Spinal cord (tissue), 10 donors: ENCODE measurements around the gene EFL1. TPM values are rescaled to one million over a fixed set of nuclear protein-coding genes. Genes with fewer than 3 reads are reported as not detected.

Experiments used
- DNase-seq, 6 donors: peaks; one replicate each; pipeline versions ENCODE4 v3.0.0 to v3.0.0-alpha.2; 2013 to 2015; ENCODE audit warnings: low spot score in 6 of 6, low read depth in 4 of 6
- H3K27ac ChIP-seq: one replicate; pipeline ENCODE4 v1.5.1; 2013; ENCODE audit warnings: low read depth, low read length, control low read depth
- H3K27me3 ChIP-seq: one replicate; pipeline ENCODE4 v1.6.1; 2013; ENCODE audit warnings: low read length; ENCODE audit not compliant: control insufficient read depth, insufficient read depth
- H3K36me3 ChIP-seq: one replicate; pipeline ENCODE4 v1.6.1; 2013; ENCODE audit warnings: low read length; ENCODE audit not compliant: control insufficient read depth, insufficient read depth
- H3K4me1 ChIP-seq: one replicate; pipeline ENCODE4 v1.6.1; 2013; ENCODE audit warnings: low read length; ENCODE audit not compliant: control insufficient read depth, insufficient read depth
- H3K4me3 ChIP-seq: one replicate; pipeline ENCODE4 v1.5.1; 2013; ENCODE audit warnings: low read depth, low read length, control low read depth
- H3K9me3 ChIP-seq: one replicate; pipeline ENCODE4 v1.6.1; 2013; ENCODE audit warnings: low read length; ENCODE audit not compliant: control insufficient read depth, insufficient read depth
- WGBS: methylation state at CpG from one replicate; pipeline ENCODE4 v1.1.5; 2013; ENCODE audit warnings: missing lambda C conversion rate; ENCODE audit not compliant: insufficient coverage; 5-methylcytosine and 5-hydroxymethylcytosine counted together
- polyA plus RNA-seq, 2 donors: library from polyadenylated mRNA; unstranded; fragments of 120-200 nt; gene quantifications; one replicate each; pipeline ENCODE4 v1.2.1, GENCODE V29; 2013; ENCODE audit not compliant: insufficient read length in 2 of 2
- total RNA-seq, 2 donors: library from RNA; depleted of rRNA in 1 of 2; stranded (reverse); fragments of 120-200 nt in 1 of 2; fragments of >200 nt in 1 of 2; gene quantifications; one replicate each; pipeline versions ENCODE4 v1.2.3 to v1.2.4, GENCODE V29; 2013 to 2014
- donor health status: healthy.

The EFL1 gene
- total and polyA plus RNA-seq, 4 donors: 15.0 to 21.4 (median 18.8) TPM

DNA sequence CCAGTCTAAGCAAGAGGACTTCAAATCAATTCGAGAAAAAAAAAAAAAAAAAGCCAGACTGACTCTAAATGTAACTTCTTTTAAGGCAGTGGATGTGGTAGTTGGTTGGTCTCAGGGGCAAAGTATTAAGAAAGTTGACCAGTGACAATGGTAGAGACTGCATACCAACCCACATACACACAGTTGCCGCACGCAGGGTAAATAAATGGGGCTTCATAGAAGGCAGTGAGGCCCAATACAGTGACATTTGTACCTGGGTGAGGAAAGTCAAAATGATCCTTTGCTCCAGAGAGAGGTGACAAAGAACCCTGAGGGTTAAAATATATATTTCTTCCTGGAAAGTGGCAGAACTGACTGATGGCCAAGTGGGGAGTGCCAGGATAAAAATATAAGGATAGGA is 116.0 kb downstream of the EFL1 start:
- DNase-seq: no peak
- no peaks in the 10 kb centered on the region for H3K27me3 ChIP-seq
- no CpG with 5 or more reads among the region's 3 CpGs for WGBS
- H3K27ac ChIP-seq: no peak overlapping the region
- no peak overlapping the region for H3K4me3 ChIP-seq
- no peaks in the 10 kb centered on the region for H3K4me1 ChIP-seq
- H3K9me3 ChIP-seq: no peaks in the 10 kb centered on the region
- H3K36me3 ChIP-seq: peaks cover 10% of the 10 kb centered on the region

DNA sequence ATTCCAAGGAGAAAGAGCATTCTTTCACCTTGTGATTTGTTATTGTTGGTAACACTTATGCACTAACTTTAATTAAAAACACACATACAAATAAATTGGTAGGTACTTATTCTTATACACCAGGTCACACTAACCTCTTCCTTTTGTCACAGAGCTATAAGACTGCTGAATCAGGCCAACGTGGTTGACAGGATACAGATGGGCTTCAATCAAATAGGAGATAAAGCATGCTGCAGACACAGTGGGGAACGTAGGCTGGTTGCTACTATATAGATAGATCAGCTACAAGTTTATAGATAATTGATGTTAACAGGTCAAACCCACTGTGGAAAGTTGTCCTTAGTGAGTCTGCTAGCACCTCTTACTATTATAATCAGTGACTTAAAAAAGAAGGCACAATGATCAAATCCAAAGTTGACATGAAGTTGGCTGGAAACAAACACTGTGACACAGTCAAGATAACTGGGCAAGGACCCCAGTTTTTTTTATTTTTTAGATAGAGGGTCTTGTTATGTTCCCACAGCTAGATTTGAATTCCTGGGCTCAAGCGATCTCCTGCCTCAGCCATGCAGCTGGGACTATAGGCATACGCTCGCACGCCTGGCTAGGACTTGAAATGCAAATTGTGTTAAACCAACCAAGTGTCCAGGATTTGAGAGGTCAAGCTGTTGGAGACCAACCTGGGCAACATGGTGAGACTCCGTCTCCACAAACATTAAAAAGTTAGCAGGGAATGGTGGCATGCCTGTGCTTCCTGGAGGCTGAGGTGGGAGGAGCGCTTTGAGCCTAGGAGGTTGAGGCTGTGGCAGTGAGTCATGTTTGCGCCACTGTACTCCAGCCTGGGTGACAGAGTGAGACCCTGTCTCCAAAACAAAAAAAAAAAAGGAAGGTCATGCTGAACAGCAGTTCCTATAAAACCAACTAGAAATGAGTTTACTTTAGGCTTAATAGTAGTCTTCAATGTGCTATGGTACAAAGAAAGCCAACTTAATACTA is 118.8 kb downstream of the EFL1 start:
- 99% methylated on average over 6 of the region's 9 CpGs for WGBS
- no peaks in the 10 kb centered on the region for H3K9me3 ChIP-seq
- H3K27me3 ChIP-seq: no peaks in the 10 kb centered on the region
- no peak for DNase-seq
- peaks cover 4% of the 10 kb centered on the region for H3K36me3 ChIP-seq
- no peak overlapping the region for H3K27ac ChIP-seq
- H3K4me1 ChIP-seq: no peaks in the 10 kb centered on the region
- no peak overlapping the region for H3K4me3 ChIP-seq

DNA sequence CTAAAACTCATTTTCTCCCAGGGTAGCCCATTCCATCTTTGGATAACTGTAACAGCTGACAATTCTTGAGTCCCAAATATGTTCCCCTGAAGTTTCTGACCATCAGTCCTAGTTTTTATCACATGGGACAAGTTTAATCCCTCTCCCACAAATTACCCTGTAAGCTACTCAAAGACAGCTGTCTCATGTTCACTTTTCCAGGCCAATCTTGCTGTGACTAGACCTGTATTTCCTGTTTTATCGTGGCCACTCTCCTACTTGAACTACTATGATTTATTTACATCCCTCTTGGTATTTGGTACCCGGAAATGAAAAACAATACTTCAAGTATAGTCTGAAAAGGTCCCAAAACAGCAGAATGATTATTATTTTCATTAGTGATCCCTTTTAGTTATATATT is 121.6 kb downstream of the EFL1 start:
- H3K4me3 ChIP-seq: no peak overlapping the region
- DNase-seq: no peak
- WGBS: no CpG with 5 or more reads among the region's 2 CpGs
- H3K4me1 ChIP-seq: no peaks in the 10 kb centered on the region
- H3K9me3 ChIP-seq: no peaks in the 10 kb centered on the region
- H3K27ac ChIP-seq: no peak overlapping the region
- no peaks in the 10 kb centered on the region for H3K27me3 ChIP-seq
- peaks cover 4% of the 10 kb centered on the region for H3K36me3 ChIP-seq

DNA sequence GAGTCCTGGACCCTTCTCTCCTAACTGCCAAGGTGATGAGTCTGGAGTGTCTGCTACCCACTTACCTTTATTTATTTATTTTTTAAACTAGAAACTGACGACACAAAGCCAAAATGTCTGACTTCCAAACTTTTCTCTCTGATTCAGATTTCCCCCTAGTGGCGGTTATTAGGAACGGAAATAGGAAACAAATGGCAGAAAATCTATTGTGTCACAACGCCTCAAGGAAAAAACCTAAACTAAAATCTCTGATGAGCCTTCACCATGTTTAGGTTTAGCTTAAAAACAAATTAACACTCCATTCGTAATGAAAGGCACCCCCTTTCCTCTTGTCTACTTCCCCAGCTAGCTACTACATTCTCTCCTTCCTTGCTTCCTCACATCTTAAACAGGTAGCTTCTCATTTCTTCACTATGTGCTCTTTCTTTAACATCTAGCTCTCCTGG is 122.7 kb downstream of the EFL1 start:
- H3K4me1 ChIP-seq: no peaks in the 10 kb centered on the region
- no peak overlapping the region for H3K4me3 ChIP-seq
- H3K27ac ChIP-seq: no peak overlapping the region
- peak; percentile 31 to 93 (median 52) for DNase-seq
- peaks cover 4% of the 10 kb centered on the region for H3K36me3 ChIP-seq
- no peaks in the 10 kb centered on the region for H3K9me3 ChIP-seq
- 7% methylated on average over 2 of the region's 5 CpGs for WGBS
- no peaks in the 10 kb centered on the region for H3K27me3 ChIP-seq

DNA sequence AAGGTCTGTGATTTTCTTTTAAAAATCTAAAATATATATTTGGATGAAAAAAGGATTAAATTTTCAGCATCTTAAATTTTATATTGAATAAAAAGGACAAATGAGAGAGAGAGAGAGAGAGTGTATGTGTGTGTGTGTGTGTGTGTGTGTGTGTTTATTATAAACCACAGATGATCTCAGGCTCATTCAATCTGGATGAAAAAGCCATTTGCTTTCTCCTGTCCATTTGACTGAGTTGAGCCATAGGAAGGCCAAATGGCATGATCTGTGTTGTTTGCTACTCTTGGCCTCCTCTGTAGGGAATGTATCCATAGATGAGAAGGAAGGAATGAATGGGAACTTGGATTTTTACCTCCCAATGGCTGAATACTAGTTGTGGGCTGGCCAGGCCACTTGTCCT is 124.2 kb downstream of the EFL1 start:
- H3K4me1 ChIP-seq: no peaks in the 10 kb centered on the region
- H3K27ac ChIP-seq: no peak overlapping the region
- H3K27me3 ChIP-seq: no peaks in the 10 kb centered on the region
- no peaks in the 10 kb centered on the region for H3K36me3 ChIP-seq
- no peaks in the 10 kb centered on the region for H3K9me3 ChIP-seq
- no peak for DNase-seq
- no peak overlapping the region for H3K4me3 ChIP-seq

DNA sequence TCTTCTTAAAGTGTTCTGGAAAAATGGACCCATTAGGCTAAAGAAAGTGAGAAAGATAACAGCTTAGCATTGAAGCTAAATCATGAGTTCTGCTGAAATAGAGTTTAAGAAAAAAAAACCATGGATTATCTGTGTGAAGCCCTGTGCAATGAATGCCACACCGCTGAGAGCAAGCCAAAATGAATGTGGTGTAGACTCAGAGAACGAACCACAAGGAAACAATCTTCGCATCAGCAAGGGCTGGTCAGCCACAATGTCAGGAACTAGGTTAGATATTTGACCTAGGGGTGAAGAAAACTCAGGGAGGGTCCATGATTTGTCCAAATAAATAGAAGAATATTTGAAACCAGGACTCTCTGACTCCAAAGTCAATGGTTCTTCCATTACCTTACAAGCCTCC is 125.3 kb downstream of the EFL1 start:
- DNase-seq: no peak
- Histone ChIP-seq H3K27me3 (no peaks in the 10 kb centered on the region), H3K36me3 (peaks cover 4% of the 10 kb centered on the region), H3K4me1 (no peaks in the 10 kb centered on the region), H3K27ac (no peak overlapping the region), H3K4me3 (no peak overlapping the region), H3K9me3 (no peaks in the 10 kb centered on the region)
- WGBS: 100% methylated on average over 2 of the region's 3 CpGs

DNA sequence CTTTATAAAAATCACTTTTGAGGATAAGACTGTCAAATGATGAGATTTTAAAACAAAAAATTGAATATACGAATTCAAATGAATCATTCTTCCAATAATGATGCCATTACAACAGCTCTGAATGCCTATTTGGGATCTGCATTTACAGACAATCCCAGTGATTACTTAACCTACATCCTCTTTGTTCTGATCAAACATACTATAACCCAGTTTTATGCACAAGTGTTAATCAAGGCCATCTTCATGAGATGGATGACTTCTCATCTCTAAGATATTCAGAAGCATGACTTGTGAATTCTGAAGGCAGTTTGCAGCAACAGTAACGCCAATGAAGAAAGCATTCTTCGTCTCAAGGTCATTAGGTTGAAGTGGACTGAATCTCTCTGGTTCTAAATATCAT is 126.4 kb downstream of the EFL1 start:
- WGBS: no CpG with 5 or more reads among the region's 3 CpGs
- Histone ChIP-seq H3K4me1 (no peaks in the 10 kb centered on the region), H3K27ac (no peak overlapping the region), H3K4me3 (no peak overlapping the region), H3K9me3 (no peaks in the 10 kb centered on the region), H3K27me3 (no peaks in the 10 kb centered on the region), H3K36me3 (peaks cover 4% of the 10 kb centered on the region)
- peak in 1 of 6 donors; percentile 14 for DNase-seq

DNA sequence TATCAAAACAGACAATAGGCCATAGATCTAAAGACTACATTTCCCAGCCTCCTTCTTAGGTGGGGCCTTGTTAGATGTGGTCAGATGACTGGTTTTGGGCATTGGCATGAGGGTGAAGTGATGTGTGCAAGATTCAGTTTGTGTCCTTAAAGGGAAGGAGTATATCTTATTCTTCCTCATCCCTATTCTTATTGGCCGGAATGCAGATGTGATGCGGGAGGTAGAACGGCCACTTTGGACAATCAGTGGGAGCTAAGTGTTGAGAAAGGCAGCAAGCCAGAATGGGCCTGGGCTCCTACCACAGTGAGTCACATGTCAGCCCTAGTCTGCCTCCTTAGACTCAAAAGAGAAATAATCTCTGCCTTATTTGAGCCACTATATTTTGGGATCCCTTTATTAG is 126.9 kb downstream of the EFL1 start:
- Histone ChIP-seq H3K4me3 (no peak overlapping the region), H3K27me3 (no peaks in the 10 kb centered on the region), H3K9me3 (no peaks in the 10 kb centered on the region), H3K4me1 (no peaks in the 10 kb centered on the region), H3K27ac (no peak overlapping the region), H3K36me3 (peaks cover 5% of the 10 kb centered on the region)
- no peak for DNase-seq
- 100% methylated on average over 2 of the region's 3 CpGs for WGBS

DNA sequence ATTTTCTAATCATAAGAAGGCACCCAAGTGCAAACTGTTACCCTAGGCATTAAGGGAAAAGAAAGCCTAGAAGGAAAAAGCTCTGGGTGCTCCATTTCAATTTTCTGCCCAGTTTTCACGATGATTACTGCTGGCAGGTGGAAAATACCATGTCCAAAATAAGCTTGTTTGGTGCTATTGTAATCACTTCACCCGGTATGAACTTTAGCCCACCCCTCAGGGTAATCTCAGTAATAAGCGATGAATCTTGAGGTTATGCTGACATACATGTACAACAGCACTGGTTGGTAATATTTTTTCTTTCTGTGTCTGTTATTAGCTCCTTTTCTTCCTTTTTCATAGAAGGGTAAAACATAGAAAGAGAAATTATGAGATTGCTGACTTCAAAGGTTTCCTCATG is 128.1 kb downstream of the EFL1 start:
- Histone ChIP-seq H3K27ac (no peak overlapping the region), H3K9me3 (no peaks in the 10 kb centered on the region), H3K4me1 (no peaks in the 10 kb centered on the region), H3K27me3 (no peaks in the 10 kb centered on the region), H3K4me3 (no peak overlapping the region), H3K36me3 (peaks cover 8% of the 10 kb centered on the region)
- no peak for DNase-seq
- no CpG with 5 or more reads among the region's 3 CpGs for WGBS

DNA sequence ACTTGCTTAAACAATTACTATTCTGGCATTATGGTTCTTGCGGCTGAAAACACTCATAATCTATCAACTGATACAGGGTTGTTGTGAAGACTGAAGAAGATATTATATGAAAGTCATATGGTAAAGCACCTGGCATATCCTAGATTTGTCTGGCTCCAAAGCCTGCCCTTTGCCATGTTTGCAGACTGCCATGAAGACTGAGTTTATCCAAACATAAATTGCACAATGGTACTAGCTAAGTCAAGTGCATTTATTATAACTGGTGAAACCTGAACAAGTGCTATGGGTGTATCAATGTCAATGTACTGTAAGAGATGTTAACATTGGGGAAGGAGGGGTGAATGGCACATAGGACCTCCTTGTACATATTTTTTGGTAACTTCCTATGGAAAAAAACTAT is 129.3 kb downstream of the EFL1 start:
- Histone ChIP-seq H3K36me3 (peaks cover 8% of the 10 kb centered on the region), H3K27me3 (no peaks in the 10 kb centered on the region), H3K4me3 (no peak overlapping the region), H3K4me1 (no peaks in the 10 kb centered on the region), H3K27ac (no peak overlapping the region), H3K9me3 (no peaks in the 10 kb centered on the region)
- WGBS: no CpG with 5 or more reads among the region's 1 CpG
- no peak for DNase-seq
